Left forelimb (tissue), 1 donor: ENCODE measurements around the gene PRDX5.

Source experiments
- DNase-seq: peaks from one replicate; pipeline ENCODE4 v3.0.0-alpha.2; 2018; ENCODE audit warnings: low spot score

Gene PRDX5

GRCh38 chr11:64362339-64362738, 44.4 kb downstream of the PRDX5 start:
- DNase-seq, result no peak

DNA sequence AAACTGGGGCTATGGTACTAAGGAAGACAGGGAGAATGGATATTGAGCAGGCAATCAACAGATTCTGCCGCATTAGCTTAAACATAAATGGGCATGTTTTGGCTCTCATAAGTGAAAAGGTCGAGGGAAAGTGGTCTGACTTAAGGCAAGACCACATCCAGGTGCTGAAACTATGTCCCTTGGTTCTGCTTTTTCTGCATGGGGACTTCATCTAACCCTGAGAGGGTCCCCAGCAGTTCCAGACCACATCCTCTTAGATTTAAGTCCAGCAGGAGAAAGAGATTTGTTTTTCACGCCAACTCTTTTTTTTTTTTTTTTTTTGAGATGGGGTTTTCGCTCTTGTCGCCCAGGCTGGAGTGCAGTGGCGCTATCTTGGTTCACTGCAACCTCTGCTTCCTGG, 46.5 kb downstream of the PRDX5 start:
- no peak for DNase-seq

DNA sequence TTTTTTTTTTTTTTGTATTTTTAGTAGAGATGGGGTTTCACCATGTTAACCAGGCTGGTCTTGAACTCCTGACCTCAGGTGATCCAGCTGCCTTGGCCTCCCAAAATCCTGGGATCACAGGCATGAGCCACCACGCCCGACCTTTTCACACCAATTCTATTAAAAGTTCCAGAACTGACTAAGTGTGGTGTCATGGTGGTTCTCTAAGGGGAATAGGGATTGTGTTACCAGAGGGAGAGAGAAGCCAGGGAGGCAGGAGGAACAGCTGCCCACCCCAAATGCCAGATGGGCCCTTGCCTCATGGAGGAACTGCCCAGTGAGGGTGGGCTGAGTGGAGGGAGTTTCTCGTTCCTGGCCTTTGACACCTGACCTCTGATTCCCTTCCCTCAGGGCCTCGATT, 47.0 kb downstream of the PRDX5 start:
- no peak for DNase-seq

DNA sequence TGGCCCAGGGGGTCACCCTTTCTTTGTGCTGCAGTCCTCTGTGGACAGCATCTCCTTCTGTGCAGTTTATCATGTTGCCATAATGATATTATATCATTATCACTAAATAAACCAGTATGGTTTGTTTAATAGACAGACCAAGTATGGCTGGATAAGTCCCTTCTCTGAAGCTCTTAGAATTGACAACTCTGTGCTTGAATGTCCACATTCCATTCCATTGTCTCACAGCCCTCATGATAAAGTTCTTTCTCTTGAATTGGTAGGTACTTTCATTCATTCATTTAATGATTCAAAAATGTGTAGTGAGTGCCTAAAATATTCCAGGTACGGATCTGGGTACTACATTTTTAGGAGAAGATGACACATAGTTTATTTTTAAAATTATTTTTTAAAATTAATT, 48.8 kb downstream of the PRDX5 start:
- no peak for DNase-seq

DNA sequence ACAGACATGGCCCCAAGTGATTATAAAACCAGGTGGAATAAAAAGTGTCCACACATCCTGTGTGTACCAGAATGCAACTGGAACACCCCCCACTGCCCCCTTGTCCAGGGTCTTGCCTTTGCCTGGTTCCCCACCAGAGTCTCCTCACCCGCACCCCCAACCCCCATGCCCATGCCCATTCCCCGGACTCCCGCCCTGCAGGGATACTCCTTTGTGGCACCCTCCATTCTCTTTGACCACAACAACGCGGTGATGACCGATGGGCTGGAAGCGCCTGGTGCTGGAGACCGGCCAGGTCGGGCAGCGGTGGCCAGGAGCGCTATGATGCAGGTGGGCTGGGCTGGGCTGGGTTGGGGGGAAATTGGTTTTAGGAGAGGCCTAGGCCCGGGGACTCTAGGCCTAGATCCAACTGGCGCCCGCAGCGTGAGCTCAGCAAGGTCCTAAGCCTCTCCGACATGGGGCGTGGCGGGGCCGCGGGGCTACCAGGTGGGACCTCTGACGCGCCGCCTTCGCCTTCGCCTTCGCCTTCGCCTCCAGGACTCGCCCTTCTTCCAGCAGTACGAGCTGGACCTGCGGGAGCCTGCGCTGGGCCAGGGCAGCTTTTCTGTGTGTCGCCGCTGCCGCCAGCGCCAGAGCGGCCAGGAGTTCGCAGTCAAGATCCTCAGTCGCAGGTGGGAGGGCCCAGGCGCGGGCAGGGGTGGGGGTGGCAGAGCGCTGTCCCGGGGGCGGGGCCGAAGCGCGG, 50.2 kb downstream of the PRDX5 start:
- no peak for DNase-seq

GRCh38 chr11:64368673-64369074, 50.8 kb downstream of the PRDX5 start:
- no peak for DNase-seq

GRCh38 chr11:64369440-64370421, 51.8 kb downstream of the PRDX5 start:
- DNase-seq, result no peak

GRCh38 chr11:64371201-64371600, 53.3 kb downstream of the PRDX5 start:
- DNase-seq, result no peak
